ENCODE data around the gene DGKB.

DGKB gene

GRCh38 chr7:14902589-14903067 lies at the start of gene DGKB:
Gene DGKB (minus strand): TSS chr7:14902751.
- Histone ChIP-seq H3K4me3 (no peak within 1 kb of the TSS), H3K27ac (no peak within 1 kb of the TSS)

GRCh38 chr7:14950013-14950412 lies 47.5 kb upstream of the DGKB start:
- Histone ChIP-seq H3K27ac (no peak overlapping the region), H3K4me3 (no peak overlapping the region)

GRCh38 chr7:14938181-14938580 lies 35.6 kb upstream of the DGKB start:
- H3K27ac ChIP-seq, result no peak overlapping the region
- no peak overlapping the region for H3K4me3 ChIP-seq

- Histone ChIP-seq H3K4me3 (no peak overlapping the region), H3K27ac (no peak overlapping the region)
Measured at GRCh38 chr7:14937581-14937980, 35.0 kb upstream of the DGKB start.

- Histone ChIP-seq H3K4me3 (no peak overlapping the region), H3K27ac (no peak overlapping the region)
Measured at GRCh38 chr7:14936554-14936953, 34.0 kb upstream of the DGKB start.

- Histone ChIP-seq H3K4me3 (no peak overlapping the region), H3K27ac (no peak overlapping the region)
Measured at GRCh38 chr7:14934839-14935238, 32.3 kb upstream of the DGKB start.

GRCh38 chr7:14931511-14932215 lies 29.1 kb upstream of the DGKB start:
- no peak overlapping the region for H3K4me3 ChIP-seq

GRCh38 chr7:14924398-14924797 lies 21.8 kb upstream of the DGKB start:
- Histone ChIP-seq H3K4me3 (no peak overlapping the region), H3K27ac (no peak overlapping the region)

More at GRCh38 chr7:14931511-14932215, 29.1 kb upstream of the DGKB start:
- H3K27ac ChIP-seq, result no peak overlapping the region

GRCh38 chr7:14911077-14911476 lies 8.5 kb upstream of the DGKB start:
- no peak overlapping the region for H3K27ac ChIP-seq
- H3K4me3 ChIP-seq, result no peak overlapping the region

GRCh38 chr7:14908697-14909096 lies 6.1 kb upstream of the DGKB start:
- Histone ChIP-seq H3K27ac (no peak overlapping the region), H3K4me3 (no peak overlapping the region)

GRCh38 chr7:14905764-14906163 lies 3.2 kb upstream of the DGKB start:
- H3K27ac ChIP-seq, result no peak overlapping the region
- H3K4me3 ChIP-seq, result no peak overlapping the region

- Histone ChIP-seq H3K4me3 (no peak overlapping the region), H3K27ac (no peak overlapping the region)
Measured at GRCh38 chr7:14900051-14900450, 2.5 kb downstream of the DGKB start.

GRCh38 chr7:14899030-14899429 lies 3.5 kb downstream of the DGKB start:
- Histone ChIP-seq H3K27ac (no peak overlapping the region), H3K4me3 (no peak overlapping the region)

- Histone ChIP-seq H3K27ac (no peak overlapping the region), H3K4me3 (no peak overlapping the region)
Measured at GRCh38 chr7:14896461-14896860, 6.1 kb downstream of the DGKB start.

- Histone ChIP-seq H3K27ac (no peak overlapping the region), H3K4me3 (no peak overlapping the region)
Measured at GRCh38 chr7:14894826-14895225, 7.7 kb downstream of the DGKB start.

- Histone ChIP-seq H3K27ac (no peak overlapping the region), H3K4me3 (no peak overlapping the region)
Measured at GRCh38 chr7:14892961-14893360, 9.6 kb downstream of the DGKB start.

- Histone ChIP-seq H3K27ac (no peak overlapping the region), H3K4me3 (no peak overlapping the region)
Measured at GRCh38 chr7:14891289-14891688, 11.3 kb downstream of the DGKB start.

GRCh38 chr7:14888962-14889361 lies 13.6 kb downstream of the DGKB start:
- H3K4me3 ChIP-seq, result no peak overlapping the region
- H3K27ac ChIP-seq, result no peak overlapping the region

GRCh38 chr7:14886533-14886932 lies 16.0 kb downstream of the DGKB start:
- Histone ChIP-seq H3K27ac (no peak overlapping the region), H3K4me3 (no peak overlapping the region)

- Histone ChIP-seq H3K27ac (no peak overlapping the region), H3K4me3 (no peak overlapping the region)
Measured at GRCh38 chr7:14875941-14876587, 26.5 kb downstream of the DGKB start.

GRCh38 chr7:14871880-14872279 lies 30.7 kb downstream of the DGKB start:
- H3K27ac ChIP-seq, result no peak overlapping the region
- no peak overlapping the region for H3K4me3 ChIP-seq

- Histone ChIP-seq H3K27ac (no peak overlapping the region), H3K4me3 (no peak overlapping the region)
Measured at GRCh38 chr7:14870394-14870793, 32.2 kb downstream of the DGKB start.

All from skin epidermis (tissue), 12 donors.